OCI-LY7 (cell line): ENCODE results near the gene LMO4.

ENCODE experiments used
- CTCF ChIP-seq: fragments of 200-600 bp; sonication (generic); conservative IDR thresholded peaks from 2 replicates; pipeline ENCODE4 v1.5.1; 2014; ENCODE audit warnings: mild to moderate bottlenecking, antibody characterized with exemption, low read length, moderate library complexity, mixed read lengths
- EZH2phosphoT487 ChIP-seq: fragments of 200-600 bp; sonication (generic); IDR thresholded peaks from 2 replicates; pipeline ENCODE4 v1.6.1; 2018; ENCODE audit warnings: low read depth, borderline replicate concordance, mild to moderate bottlenecking, mixed run types, antibody characterized with exemption, low read length, moderate library complexity, mixed read lengths

GRCh38 chr1:87368907-87369306 lies 40.2 kb downstream of the LMO4 start:
- no peak for TF ChIP-seq CTCF
- TF ChIP-seq EZH2phosphoT487 = no peak
